ENCODE results near the gene ENPP5. TPM values are rescaled to one million over a fixed set of nuclear protein-coding genes. Genes with fewer than 3 reads are reported as not detected.

ENPP5 gene
- total RNA-seq, 2 experiments from 2014 or later = 0.50 to 1.6 TPM

DNA sequence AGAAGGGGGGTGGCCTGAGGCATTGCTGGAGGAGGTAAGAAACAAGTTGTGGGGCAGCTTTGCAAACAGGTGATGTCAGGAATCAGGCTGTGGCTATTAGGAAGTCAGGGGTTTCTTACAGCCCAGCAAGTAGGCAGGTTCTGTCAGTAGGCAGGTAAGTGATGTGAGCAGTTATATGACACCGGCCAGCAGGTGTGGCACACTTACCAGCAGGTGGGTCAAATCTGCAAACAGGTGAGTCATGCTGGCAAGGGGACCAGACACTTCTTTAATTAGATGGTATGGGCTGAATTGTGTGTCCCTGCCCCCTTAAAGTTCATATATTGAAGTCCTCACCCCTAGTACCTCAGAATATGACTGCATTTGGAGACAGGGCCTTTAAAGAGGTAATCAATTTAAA lies 57.4 kb downstream of the ENPP5 start:
- intact Hi-C loops (cut with micrococcal nuclease; ENCODE audit: unreplicated experiment) = no loop called here
- CTCF ChIA-PET (ENCODE audit: unreplicated experiment) = no interaction called here
- no peak overlapping the region for H3K4me2 ChIP-seq (ENCODE audit: low read length)

More for the DNA sequence above, 57.4 kb downstream of the ENPP5 start:
- no TSS peak for BruUV-seq (replicated peaks)
- no peak overlapping the region for H3K4me3 ChIP-seq (ENCODE audit: low read depth, low read length, poor library complexity, severe bottlenecking)
- no peaks in the 10 kb centered on the region for H3K9me2 ChIP-seq (ENCODE audit: insufficient read depth, low read length)
- POLR2A ChIA-PET = no interaction called here
- H3K79me2 ChIP-seq (ENCODE audit: insufficient read depth, low read depth, low read length) = no peaks in the 10 kb centered on the region
- TF ChIP-seq EZH2phosphoT487 (IDR thresholded peaks at IDR 0.05; ENCODE audit: borderline replicate concordance, low read depth, low read length) (no peak), CTCF (conservative IDR thresholded peaks at IDR 0.05; ENCODE audit: low read length) (no peak)
- no peaks in the 10 kb centered on the region for H3K36me3 ChIP-seq (ENCODE audit: insufficient read depth, low read length)
- H2AFZ ChIP-seq (ENCODE audit: low read length) = no peak overlapping the region
- no peaks in the 10 kb centered on the region for H3K9me3 ChIP-seq (ENCODE audit: low read length)
- H4K20me1 ChIP-seq (ENCODE audit: insufficient read depth, low read length) = no peaks in the 10 kb centered on the region
- H3K27ac ChIP-seq (ENCODE audit: low read depth, low read length, poor library complexity, severe bottlenecking) = no peak overlapping the region
- H3K4me1 ChIP-seq (ENCODE audit: insufficient read depth, low read length, poor library complexity, severe bottlenecking) = no peaks in the 10 kb centered on the region
- DNase-seq (ENCODE audit: low spot score) = no peak

Other genes starting within 250 kb of the ENPP5 start
- 0.03 TPM in 1 of 2 replicates, not detected in the other for gene CLIC5, start 155.1 kb downstream of the ENPP5 start, total RNA-seq (2014; rRNA removed; shearing (Covaris generic))
- 0.08 TPM in 1 of 2 replicates, not detected in the other for gene CLIC5, start 155.1 kb downstream of the ENPP5 start, total RNA-seq (2022)
- gene ENPP4, start 41.0 kb downstream of the ENPP5 start, total RNA-seq (2014; rRNA removed; shearing (Covaris generic)) = 5.7 and 7.1 TPM in 2 replicates
- 8.8 and 9.2 TPM in 2 replicates for gene ENPP4, start 41.0 kb downstream of the ENPP5 start, total RNA-seq (2022)